Pancreas (tissue), 10 donors: ENCODE results near the gene MON2. TPM values are rescaled to one million over a fixed set of nuclear protein-coding genes. Genes with fewer than 3 reads are reported as not detected.

Experiments
- ATAC-seq, 4 donors: fragments of 200-7000 bp; cut with Tn5 transposase; one replicate each; pipeline versions ENCODE4 v1.8.0 to v1.9.1; 2020; ENCODE audit warnings: mild to moderate bottlenecking in 4 of 4, moderate library complexity in 4 of 4
- DNase-seq, 6 donors: peaks; one replicate each; pipeline ENCODE4 v3.0.0-alpha.2; 2020
- FAIRE-seq: peaks from 2 replicates; lab custom pipeline; 2012; peaks lifted over from hg19 to GRCh38; lab: Jason Lieb, UNC
- H3K27ac ChIP-seq, 4 donors: fragments of 200-600 bp; sonication (generic); 1 replicate in 3 of 4; 2 replicates in 1 of 4; pipeline versions ENCODE4 v1.5.0 to v1.8.0; 2020
- H3K27me3 ChIP-seq, 4 donors: fragments of 200-600 bp; one replicate each; pipeline ENCODE4 v1.8.0; 2021
- H3K36me3 ChIP-seq, 3 donors: fragments of 200-600 bp; sonication (generic) in 1 of 3; one replicate each; pipeline versions ENCODE4 v1.5.0 to v1.8.0; 2020 to 2021
- H3K4me1 ChIP-seq, 3 donors: fragments of 200-600 bp; one replicate each; pipeline ENCODE4 v1.8.0; 2021
- H3K4me3 ChIP-seq, 4 donors: fragments of 200-600 bp; sonication (generic) in 2 of 4; one replicate each; pipeline versions ENCODE4 v1.5.0 to v1.8.0; 2020 to 2021
- H3K9me3 ChIP-seq, 4 donors: fragments of 200-600 bp; one replicate each; pipeline ENCODE4 v1.8.0; 2021
- CTCF ChIP-seq, 4 donors: fragments of 200-600 bp; sonication (generic) in 3 of 4; IDR thresholded peaks; one replicate each; pipeline versions ENCODE4 v1.5.0 to v1.8.0; 2021; ENCODE audit warnings: antibody characterized with exemption in 4 of 4
- WGBS, 2 donors: extraction: QIAGEN DNeasy Blood & Tissue Kit; methylation state at CpG; one replicate each; pipeline ENCODE4 v1.1.7; 2013; 5-methylcytosine and 5-hydroxymethylcytosine counted together
- intact Hi-C, 3 donors: fragments of 100-400 bp; cut with DNase I; formaldehyde crosslinking; loops; one replicate each; pipeline versions ENCODE4 v1.11.1 to v1.14.2; 2022
- polyA plus RNA-seq, 2 donors: library from polyadenylated mRNA; stranded (reverse); fragments of 200-250 nt; gene quantifications; one replicate each; pipeline ENCODE4 v1.2.3, GENCODE V29; 2013
- total RNA-seq, 6 donors: library from RNA; stranded (reverse); fragmentation: NEBNext Ultra II Directional in 4 of 6; extraction: Animal tissue kit (Norgen Biotek cat#: 25700) in 4 of 6; gene quantifications; one replicate each; pipeline versions ENCODE4 v1.2.1 to v1.2.4, GENCODE V29; 2021 to 2023
- donor health status: healthy with polysubstance abuse.
- donor health status: DM: no; HTN: no; CAD: no; lungs with moderate emphysema.
- donor health status: DM: no; HTN: no; CAD: no.
- donor health status: control.
- donor health status: control.
- donor health status: Bipolar disorder and iron deficiency.
- donor health status: DM: yes; HTN: yes; CAD: no.
- donor health status: DM: no; HTN: no; CAD: no.
- donor health status: DM: no; HTN: no; CAD: no.
- donor health status: DM: yes; HTN: yes; CAD: no.

MON2 gene
- total and polyA plus RNA-seq, 8 donors = 14.6 to 46.8 (median 30.7) TPM

GRCh38 chr12:62598846-62599245, 132.2 kb downstream of the MON2 start:
- no peak for TF ChIP-seq CTCF (IDR thresholded peaks at IDR 0.05)
- DNase-seq (no peak), ATAC-seq (no peak), FAIRE-seq (no peak)
- H3K4me3 ChIP-seq = no peak overlapping the region
- no peaks in the 10 kb centered on the region for H3K27me3 ChIP-seq
- peaks cover 4 to 9% (median 8%) of the 10 kb centered on the region in 3 donors for H3K4me1 ChIP-seq
- no peaks in the 10 kb centered on the region for H3K9me3 ChIP-seq
- H3K36me3 ChIP-seq = no peaks in the 10 kb centered on the region
- 95 to 96% methylated on average over 3 of the region's 3 CpGs for WGBS, 2 donors
- no peak overlapping the region for H3K27ac ChIP-seq
- intact Hi-C loops = no loop called here

GRCh38 chr12:62599854-62600437, 133.3 kb downstream of the MON2 start:
- H3K9me3 ChIP-seq = no peaks in the 10 kb centered on the region
- H3K27ac ChIP-seq = no peak overlapping the region
- WGBS, 2 donors = 91 to 93% methylated on average over 5 of the region's 5 CpGs
- no peak for DNase-seq
- no peaks in the 10 kb centered on the region for H3K27me3 ChIP-seq
- intact Hi-C loops = no loop called here
- TF ChIP-seq CTCF (IDR thresholded peaks at IDR 0.05) = no peak
- H3K4me3 ChIP-seq = no peak overlapping the region
- ATAC-seq = no peak
- no peak for FAIRE-seq
- H3K36me3 ChIP-seq = no peaks in the 10 kb centered on the region
- H3K4me1 ChIP-seq = peaks cover 8 to 9% (median 9%) of the 10 kb centered on the region in 3 donors

- no peak for FAIRE-seq
- TF ChIP-seq CTCF (IDR thresholded peaks at IDR 0.05) = no peak
- no peak for ATAC-seq
- Histone ChIP-seq H3K27ac (peak overlapping the region; percentile 99 to 100 (median 100)), H3K4me1 (peaks cover 8 to 9% (median 9%) of the 10 kb centered on the region in 3 donors), H3K4me3 (peak overlapping the region in 3 of 4 donors; percentile 66 to 78 (median 68)), H3K9me3 (no peaks in the 10 kb centered on the region), H3K27me3 (no peaks in the 10 kb centered on the region), H3K36me3 (no peaks in the 10 kb centered on the region)
- intact Hi-C loops = no loop called here
- DNase-seq = no peak
- WGBS, 2 donors = 6 to 10% methylated on average over 2 of the region's 2 CpGs
Measured at GRCh38 chr12:62601765-62602164, 135.1 kb downstream of the MON2 start.

- DNase-seq (peak; percentile 81 to 91 (median 88)), FAIRE-seq (no peak), ATAC-seq (peak; percentile 80 to 86 (median 81))
- peaks cover 8 to 9% (median 9%) of the 10 kb centered on the region in 3 donors for H3K4me1 ChIP-seq
- H3K27ac ChIP-seq = peak overlapping the region; percentile 99 to 100 (median 100)
- peak overlapping the region; percentile 66 to 84 (median 73) for H3K4me3 ChIP-seq
- no peaks in the 10 kb centered on the region for H3K9me3 ChIP-seq
- TF ChIP-seq CTCF (IDR thresholded peaks at IDR 0.05) = no peak
- WGBS, 2 donors = 0% methylated on average over 66 of the region's 66 CpGs
- no peaks in the 10 kb centered on the region for H3K27me3 ChIP-seq
- intact Hi-C loops = no loop called here
- no peaks in the 10 kb centered on the region for H3K36me3 ChIP-seq
Measured at GRCh38 chr12:62602255-62603060, 135.8 kb downstream of the MON2 start.
